Ovary (tissue), 3 donors: ENCODE data around the gene REEP6.

Experiments used
- EP300 ChIP-seq: sonication (generic); formaldehyde crosslinking; IDR thresholded peaks from one replicate; pipeline ENCODE4 v1.6.1; 2017; ENCODE audit warnings: antibody characterized with exemption
- TF ChIP-seq, protein P1 (sequence below), 3 donors: fragments of 450-650 bp in 2 of 3; fragments of 200-600 bp in 1 of 3; IDR thresholded peaks; one replicate each; pipeline versions ENCODE4 v1.5.1 to v1.8.0; 2016 to 2022; ENCODE audit warnings: antibody characterized with exemption in 3 of 3, mild to moderate bottlenecking in 1 of 3
- donor health status: DM: no; HTN: no; CAD: no.

DNA sequence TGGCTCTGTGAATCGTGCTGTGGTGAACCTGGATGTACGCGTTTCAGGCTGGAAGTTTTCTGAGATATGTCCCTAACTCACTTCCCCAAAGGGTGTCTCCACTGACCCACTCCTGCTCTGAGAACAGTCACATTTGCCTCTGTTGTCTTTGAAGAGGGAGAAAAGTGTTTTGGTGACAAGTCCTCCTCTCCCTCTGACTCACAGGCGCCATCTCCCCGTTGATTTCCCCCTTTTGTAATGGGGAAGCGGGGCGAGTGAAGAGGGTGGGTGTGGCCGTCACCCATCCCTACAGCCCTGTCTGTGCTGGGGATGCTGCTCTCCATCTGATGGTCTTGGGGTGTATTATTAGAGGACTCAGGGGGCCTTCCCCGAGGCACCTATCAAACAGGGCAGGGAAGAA lies 31.5 kb upstream of the REEP6 start:
- TF ChIP-seq, protein P1, sequence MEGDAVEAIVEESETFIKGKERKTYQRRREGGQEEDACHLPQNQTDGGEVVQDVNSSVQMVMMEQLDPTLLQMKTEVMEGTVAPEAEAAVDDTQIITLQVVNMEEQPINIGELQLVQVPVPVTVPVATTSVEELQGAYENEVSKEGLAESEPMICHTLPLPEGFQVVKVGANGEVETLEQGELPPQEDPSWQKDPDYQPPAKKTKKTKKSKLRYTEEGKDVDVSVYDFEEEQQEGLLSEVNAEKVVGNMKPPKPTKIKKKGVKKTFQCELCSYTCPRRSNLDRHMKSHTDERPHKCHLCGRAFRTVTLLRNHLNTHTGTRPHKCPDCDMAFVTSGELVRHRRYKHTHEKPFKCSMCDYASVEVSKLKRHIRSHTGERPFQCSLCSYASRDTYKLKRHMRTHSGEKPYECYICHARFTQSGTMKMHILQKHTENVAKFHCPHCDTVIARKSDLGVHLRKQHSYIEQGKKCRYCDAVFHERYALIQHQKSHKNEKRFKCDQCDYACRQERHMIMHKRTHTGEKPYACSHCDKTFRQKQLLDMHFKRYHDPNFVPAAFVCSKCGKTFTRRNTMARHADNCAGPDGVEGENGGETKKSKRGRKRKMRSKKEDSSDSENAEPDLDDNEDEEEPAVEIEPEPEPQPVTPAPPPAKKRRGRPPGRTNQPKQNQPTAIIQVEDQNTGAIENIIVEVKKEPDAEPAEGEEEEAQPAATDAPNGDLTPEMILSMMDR (IDR thresholded peaks at IDR 0.05) = no peak
- TF ChIP-seq EP300 = no peak
